H9 (cell line): ENCODE data around the gene LRG1. TPM values are rescaled to one million over a fixed set of nuclear protein-coding genes. Genes with fewer than 3 reads are reported as not detected.

Source experiments
- DNase-seq: peaks from one replicate; pipeline ENCODE4 v3.0.0-alpha.2; 2017
- H2AFZ ChIP-seq: one replicate; pipeline ENCODE4 v1.6.1; 2013; ENCODE audit warnings: mild to moderate bottlenecking, low read length, control low read depth, moderate library complexity
- H2AK5ac ChIP-seq: 2 replicates; pipeline ENCODE4 v1.6.1; 2013; ENCODE audit warnings: low read length, control low read depth, mixed read lengths; ENCODE audit not compliant: insufficient read length
- H2BK120ac ChIP-seq: one replicate; pipeline ENCODE4 v1.6.1; 2013; ENCODE audit warnings: low read depth, mild to moderate bottlenecking, low read length, control low read depth, inconsistent platforms; ENCODE audit not compliant: poor library complexity, severe bottlenecking
- H2BK12ac ChIP-seq: 2 replicates; pipeline ENCODE4 v1.6.1; 2013; ENCODE audit warnings: low read length, control low read depth, mixed read lengths, low read depth; ENCODE audit not compliant: insufficient read length
- H2BK15ac ChIP-seq: 2 replicates; pipeline ENCODE4 v1.6.1; 2013; ENCODE audit warnings: low read depth, low read length, control low read depth
- H2BK20ac ChIP-seq: one replicate; pipeline ENCODE4 v1.6.1; 2013; ENCODE audit warnings: low read depth, mild to moderate bottlenecking, low read length, control low read depth, inconsistent platforms; ENCODE audit not compliant: poor library complexity, severe bottlenecking
- H2BK5ac ChIP-seq: 2 replicates; pipeline ENCODE4 v1.6.1; 2013; ENCODE audit warnings: low read length, control low read depth, mixed read lengths; ENCODE audit not compliant: insufficient read length
- H3K14ac ChIP-seq: 2 replicates; pipeline ENCODE4 v1.6.1; 2013; ENCODE audit warnings: low read length, control low read depth; ENCODE audit not compliant: insufficient read depth
- H3K18ac ChIP-seq: 2 replicates; pipeline ENCODE4 v1.6.1; 2013; ENCODE audit warnings: low read depth, mild to moderate bottlenecking, mixed read lengths, low read length, control low read depth; ENCODE audit not compliant: insufficient read length
- H3K23ac ChIP-seq: 2 replicates; pipeline ENCODE4 v1.6.1; 2013; ENCODE audit warnings: low read length, control low read depth, mixed read lengths, low read depth; ENCODE audit not compliant: insufficient read length
- H3K23me2 ChIP-seq: 2 replicates; pipeline ENCODE4 v1.6.1; 2013; ENCODE audit warnings: low read depth, mild to moderate bottlenecking, mixed read lengths, low read length, control low read depth; ENCODE audit not compliant: insufficient read length, poor library complexity, severe bottlenecking
- H3K27ac ChIP-seq: 2 replicates; pipeline ENCODE4 v1.5.1; 2013; ENCODE audit warnings: low read length, control low read depth, mixed read lengths, low read depth; ENCODE audit not compliant: insufficient read length
- H3K27me3 ChIP-seq: 2 replicates; pipeline ENCODE4 v1.6.1; 2013; ENCODE audit warnings: low read length, control low read depth, inconsistent platforms; ENCODE audit not compliant: insufficient read depth
- H3K4ac ChIP-seq: 2 replicates; pipeline ENCODE4 v1.6.1; 2013; ENCODE audit warnings: low read depth, mild to moderate bottlenecking, control low read depth, inconsistent platforms, low read length, moderate library complexity
- H3K4me1 ChIP-seq: 2 replicates; pipeline ENCODE4 v1.6.1; 2013; ENCODE audit warnings: low read length, control low read depth, inconsistent platforms; ENCODE audit not compliant: insufficient read depth
- H3K4me2 ChIP-seq: 2 replicates; pipeline ENCODE4 v1.6.1; 2013; ENCODE audit warnings: low read length, control low read depth, mixed read lengths; ENCODE audit not compliant: insufficient read length, insufficient read depth
- H3K56ac ChIP-seq: 2 replicates; pipeline ENCODE4 v1.6.1; 2013; ENCODE audit warnings: low read depth, mild to moderate bottlenecking, mixed read lengths, low read length, control low read depth; ENCODE audit not compliant: insufficient read length
- H3K79me1 ChIP-seq: 2 replicates; pipeline ENCODE4 v1.6.1; 2013; ENCODE audit warnings: low read depth, mild to moderate bottlenecking, moderate library complexity, low read length, control low read depth, inconsistent platforms; ENCODE audit not compliant: insufficient read depth, poor library complexity, severe bottlenecking
- H3K79me2 ChIP-seq: 2 replicates; pipeline ENCODE4 v1.6.1; 2013; ENCODE audit warnings: low read length, control low read depth, inconsistent platforms; ENCODE audit not compliant: insufficient read depth
- H3K9ac ChIP-seq: 2 replicates; pipeline ENCODE4 v1.6.1; 2013; ENCODE audit warnings: low read length, control low read depth, mixed read lengths; ENCODE audit not compliant: insufficient read length; ENCODE audit errors: extremely low read depth
- H3K9me3 ChIP-seq: one replicate; pipeline ENCODE4 v1.6.1; 2013; ENCODE audit warnings: low read depth, low read length, inconsistent platforms; ENCODE audit not compliant: control insufficient read depth
- H3T11ph ChIP-seq: one replicate; pipeline ENCODE4 v1.6.1; 2013; ENCODE audit warnings: mild to moderate bottlenecking, low read length, control low read depth, inconsistent platforms
- H4K20me1 ChIP-seq: one replicate; pipeline ENCODE4 v1.6.1; 2013; ENCODE audit not compliant: control insufficient read depth, insufficient read length, insufficient read depth
- H4K5ac ChIP-seq: 2 replicates; pipeline ENCODE4 v1.6.1; 2013; ENCODE audit warnings: low read depth, mild to moderate bottlenecking, mixed read lengths, low read length, control low read depth; ENCODE audit not compliant: insufficient read length
- H4K8ac ChIP-seq: replicated peaks from 2 replicates; pipeline ENCODE4 v1.6.1; 2013; ENCODE audit warnings: low read length, control low read depth, mixed read lengths, low read depth; ENCODE audit not compliant: insufficient read length
- H4K91ac ChIP-seq: 2 replicates; pipeline ENCODE4 v1.6.1; 2013; ENCODE audit warnings: low read depth, mild to moderate bottlenecking, moderate library complexity, mixed read lengths, low read length, control low read depth; ENCODE audit not compliant: insufficient read length
- H3K27ac Mint-ChIP-seq, 3 experiments: 2 replicates in 2 of 3; 3 replicates in 1 of 3; pipeline ENCODE4 v1.8.0; 2020 to 2021; ENCODE audit warnings: mixed read lengths in 3 of 3, mild to moderate bottlenecking in 1 of 3, moderate library complexity in 1 of 3
- H3K27me3 Mint-ChIP-seq: 2 replicates; pipeline ENCODE4 v1.8.0; 2021; ENCODE audit warnings: low read depth, mild to moderate bottlenecking, moderate library complexity, mixed read lengths
- H3K36me3 Mint-ChIP-seq, 3 experiments: 2 replicates in 2 of 3; 3 replicates in 1 of 3; pipeline ENCODE4 v1.8.0; 2020 to 2021; ENCODE audit warnings: low read depth in 3 of 3, mixed read lengths in 3 of 3; ENCODE audit not compliant: insufficient read depth in 1 of 3
- H3K4me1 Mint-ChIP-seq, 2 experiments: 2 replicates each; pipeline ENCODE4 v1.8.0; 2020; ENCODE audit warnings: mixed read lengths in 2 of 2
- H3K4me3 Mint-ChIP-seq, 2 experiments: 2 replicates in 1 of 2; 3 replicates in 1 of 2; pipeline ENCODE4 v1.8.0; 2020 to 2021; ENCODE audit warnings: mild to moderate bottlenecking in 2 of 2, mixed read lengths in 2 of 2, moderate library complexity in 1 of 2
- H3K9me3 Mint-ChIP-seq, 2 experiments: 2 replicates in 1 of 2; 3 replicates in 1 of 2; pipeline ENCODE4 v1.8.0; 2020; ENCODE audit warnings: mild to moderate bottlenecking in 2 of 2, mixed read lengths in 2 of 2, moderate library complexity in 1 of 2
- WGBS: extraction: QIAGEN DNeasy Blood & Tissue Kit; methylation state at CpG from one replicate; pipeline ENCODE4 v1.1.7; 2013; ENCODE audit warnings: missing lambda C conversion rate, low lambda C conversion rate, mixed read lengths; ENCODE audit not compliant: insufficient read length; ENCODE audit errors: extremely low coverage; 5-methylcytosine and 5-hydroxymethylcytosine counted together
- total RNA-seq: library from RNA; stranded (reverse); gene quantifications from 2 replicates; pipeline ENCODE4 v1.2.1, GENCODE V29; 2021
- TF ChIP-seq, protein P1 (sequence below): fragments of 200-600 bp; sonication (generic); conservative IDR thresholded peaks from 3 replicates; pipeline ENCODE4 v1.8.0; 2021; ENCODE audit warnings: antibody characterized with exemption, mild to moderate bottlenecking

Gene LRG1
- total RNA-seq, 1 experiment from 2014 or later = 0.24 TPM

DNA sequence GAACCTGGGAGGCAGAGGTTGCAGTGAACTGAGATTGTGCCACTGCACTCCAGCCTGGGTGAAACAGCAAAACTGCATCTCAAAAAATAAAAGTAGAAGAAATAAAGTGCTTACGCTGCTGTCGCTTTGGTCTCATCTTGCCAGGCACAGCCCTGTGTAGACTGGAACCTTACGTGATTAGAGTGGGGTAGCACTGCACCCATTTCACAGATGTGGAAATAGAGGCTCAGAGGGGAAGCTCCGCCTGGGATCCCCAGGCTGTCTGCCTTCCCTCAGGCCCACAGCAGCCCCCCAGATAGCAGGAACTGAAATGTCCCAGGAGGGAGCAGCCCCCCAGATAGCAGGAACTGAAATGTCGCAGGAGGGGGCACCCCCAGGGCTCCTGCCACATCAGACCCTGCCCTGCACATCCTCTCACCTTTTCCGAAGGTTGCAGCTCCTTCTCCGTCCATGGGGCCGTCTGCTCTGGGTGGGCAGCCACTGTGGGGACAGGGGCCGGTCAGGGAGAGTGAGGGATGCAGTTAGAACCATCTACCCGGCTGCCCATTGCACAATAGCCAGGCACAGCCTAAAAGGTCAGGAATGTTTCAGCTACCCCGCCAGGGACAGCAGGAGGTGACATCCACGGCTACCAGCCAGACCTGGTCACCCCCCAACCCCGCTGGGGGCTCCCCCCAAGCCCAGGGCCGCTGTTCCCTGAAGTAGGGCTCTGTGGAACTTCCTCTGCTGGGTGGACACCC, 23.5 kb downstream of the LRG1 start:
- WGBS = no CpG with 5 or more reads among the region's 14 CpGs
- DNase-seq = no peak

More for the DNA sequence above, 23.5 kb downstream of the LRG1 start:
- Histone ChIP-seq H2AFZ (no peak overlapping the region), H3K23ac (no peak overlapping the region), H3K27ac (no peak overlapping the region), H2BK120ac (no peak overlapping the region), H3K14ac (no peak overlapping the region), H3K56ac (no peak overlapping the region), H3K4ac (no peak overlapping the region), H3K23me2 (no peaks in the 10 kb centered on the region), H4K8ac (no peak overlapping the region), H3K4me1 (no peaks in the 10 kb centered on the region), H3K9me3 (no peaks in the 10 kb centered on the region), H3K79me2 (no peaks in the 10 kb centered on the region), H4K5ac (no peak overlapping the region), H4K20me1 (no peaks in the 10 kb centered on the region), H3K79me1 (no peaks in the 10 kb centered on the region), H3K9ac (no peak overlapping the region), H2BK15ac (no peak overlapping the region), H4K91ac (no peak overlapping the region), H2BK20ac (no peak overlapping the region), H3T11ph (no peak overlapping the region), H3K27me3 (peaks cover 3% of the 10 kb centered on the region; the same call in 1 of the 2 replicates), H2BK12ac (no peak overlapping the region), H3K4me2 (no peak overlapping the region), H2BK5ac (no peak overlapping the region), H2AK5ac (no peak overlapping the region), H3K18ac (no peak overlapping the region)
- peaks cover 3 to 7% of the 10 kb centered on the region in 2 experiments; a peak in 3 of 4 replicates for H3K4me1 Mint-ChIP-seq
- 0 out of 5 replicates have a peak, but pooled peaks cover 0 to 2% of the 10 kb centered on the region in 2 experiments for H3K9me3 Mint-ChIP-seq
- no peaks in the 10 kb centered on the region for H3K36me3 Mint-ChIP-seq
- TF ChIP-seq, protein P1, sequence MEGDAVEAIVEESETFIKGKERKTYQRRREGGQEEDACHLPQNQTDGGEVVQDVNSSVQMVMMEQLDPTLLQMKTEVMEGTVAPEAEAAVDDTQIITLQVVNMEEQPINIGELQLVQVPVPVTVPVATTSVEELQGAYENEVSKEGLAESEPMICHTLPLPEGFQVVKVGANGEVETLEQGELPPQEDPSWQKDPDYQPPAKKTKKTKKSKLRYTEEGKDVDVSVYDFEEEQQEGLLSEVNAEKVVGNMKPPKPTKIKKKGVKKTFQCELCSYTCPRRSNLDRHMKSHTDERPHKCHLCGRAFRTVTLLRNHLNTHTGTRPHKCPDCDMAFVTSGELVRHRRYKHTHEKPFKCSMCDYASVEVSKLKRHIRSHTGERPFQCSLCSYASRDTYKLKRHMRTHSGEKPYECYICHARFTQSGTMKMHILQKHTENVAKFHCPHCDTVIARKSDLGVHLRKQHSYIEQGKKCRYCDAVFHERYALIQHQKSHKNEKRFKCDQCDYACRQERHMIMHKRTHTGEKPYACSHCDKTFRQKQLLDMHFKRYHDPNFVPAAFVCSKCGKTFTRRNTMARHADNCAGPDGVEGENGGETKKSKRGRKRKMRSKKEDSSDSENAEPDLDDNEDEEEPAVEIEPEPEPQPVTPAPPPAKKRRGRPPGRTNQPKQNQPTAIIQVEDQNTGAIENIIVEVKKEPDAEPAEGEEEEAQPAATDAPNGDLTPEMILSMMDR = no peak
- peaks cover 73% of the 10 kb centered on the region for H3K27me3 Mint-ChIP-seq
- H3K4me3 Mint-ChIP-seq = no peak overlapping the region
- H3K27ac Mint-ChIP-seq = no peak overlapping the region; a peak in 1 of 7 replicates
